HG02798 (cell line): ENCODE measurements around the gene EFCAB9.

Experiments used
- ATAC-seq: cut with Tn5 transposase; IDR thresholded peaks from one replicate; pipeline ENCODE4 v1.9.1; 2021; ENCODE audit warnings: mild to moderate bottlenecking; ENCODE audit not compliant: unreplicated experiment, poor library complexity

Gene EFCAB9

DNA sequence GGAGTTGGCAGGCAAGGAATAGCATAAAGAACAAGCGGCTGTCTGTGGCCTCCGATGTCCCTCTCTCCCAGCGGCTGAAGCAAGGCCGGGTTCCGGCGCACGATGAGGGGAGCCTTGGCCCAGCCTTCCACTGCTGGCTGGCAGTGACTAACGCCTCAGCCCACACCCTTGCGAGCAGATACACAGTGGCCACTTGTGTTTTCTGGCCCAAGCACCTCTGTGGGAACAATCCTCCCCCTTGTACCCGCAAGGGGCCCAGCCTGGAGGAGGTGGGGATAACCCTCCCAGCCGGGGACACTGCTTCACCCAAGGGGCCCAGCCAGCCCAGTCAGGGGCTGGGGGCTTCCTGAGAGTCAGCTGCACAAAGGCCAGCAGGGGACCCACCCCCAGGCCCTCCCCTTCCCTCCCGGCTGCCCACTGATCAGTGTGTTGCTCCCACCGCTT lies 29.2 kb upstream of the EFCAB9 start:
- no peak for ATAC-seq

DNA sequence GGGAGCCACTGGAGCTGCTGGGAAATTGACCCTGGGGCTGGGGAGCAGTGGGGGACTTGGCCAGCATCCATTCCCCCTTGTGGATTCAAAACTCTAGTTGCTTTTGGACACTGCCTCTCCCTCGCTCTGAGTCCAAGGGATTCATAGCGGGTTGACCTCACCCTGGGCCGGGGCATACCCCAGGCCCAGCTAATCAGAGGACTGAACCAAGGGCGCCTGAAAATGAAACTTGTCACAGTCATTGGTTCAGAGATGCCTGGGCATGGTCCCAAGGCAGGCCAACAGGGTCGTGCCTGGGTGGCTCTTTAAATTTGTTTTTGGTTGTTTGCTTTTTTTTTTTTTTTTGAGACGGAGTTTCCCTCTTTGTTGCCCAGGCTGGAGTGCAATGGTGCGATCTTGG lies 28.5 kb upstream of the EFCAB9 start:
- ATAC-seq = peak; percentile 65

DNA sequence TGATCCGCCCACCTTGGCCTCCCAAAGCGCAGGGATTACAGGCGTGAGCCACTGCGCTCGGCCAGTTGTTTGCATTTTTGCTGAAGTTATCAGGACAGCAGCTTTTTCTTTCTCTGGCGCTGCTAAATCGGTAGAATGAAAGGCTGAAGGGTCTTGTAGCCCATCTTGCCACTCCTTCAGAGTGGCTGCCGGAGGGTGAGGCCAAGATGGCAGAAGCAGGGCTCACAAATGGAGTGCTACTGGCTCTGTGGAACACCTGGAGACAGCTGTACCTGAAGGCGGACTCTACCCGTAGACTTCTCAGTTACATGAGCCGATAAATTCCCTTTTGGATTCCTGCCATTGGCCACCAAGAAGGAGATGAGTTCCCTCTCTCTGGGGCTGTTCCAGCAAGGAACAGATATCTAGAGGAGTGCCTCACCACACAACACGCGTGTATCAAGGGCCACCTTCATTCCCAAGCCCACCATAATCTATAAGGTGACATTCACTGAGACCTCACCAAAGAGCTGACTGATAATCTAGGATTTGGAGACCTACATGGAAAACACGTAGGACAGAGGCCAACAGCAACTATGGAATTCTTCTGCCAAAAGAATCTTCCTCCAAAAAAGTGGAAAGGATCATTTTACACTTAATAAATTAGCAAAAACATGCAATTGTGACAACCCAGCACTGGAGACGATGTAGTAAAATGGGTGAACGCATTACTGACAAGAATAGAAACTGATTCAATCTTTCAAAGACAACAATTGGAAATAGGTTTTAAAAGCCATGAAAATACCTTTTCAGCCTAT lies 27.7 kb upstream of the EFCAB9 start:
- no peak for ATAC-seq

GRCh38 chr5:172167895-172168294 lies 26.1 kb upstream of the EFCAB9 start:
- ATAC-seq = no peak

- no peak for ATAC-seq
Measured at GRCh38 chr5:172168311-172168710, 25.7 kb upstream of the EFCAB9 start.

DNA sequence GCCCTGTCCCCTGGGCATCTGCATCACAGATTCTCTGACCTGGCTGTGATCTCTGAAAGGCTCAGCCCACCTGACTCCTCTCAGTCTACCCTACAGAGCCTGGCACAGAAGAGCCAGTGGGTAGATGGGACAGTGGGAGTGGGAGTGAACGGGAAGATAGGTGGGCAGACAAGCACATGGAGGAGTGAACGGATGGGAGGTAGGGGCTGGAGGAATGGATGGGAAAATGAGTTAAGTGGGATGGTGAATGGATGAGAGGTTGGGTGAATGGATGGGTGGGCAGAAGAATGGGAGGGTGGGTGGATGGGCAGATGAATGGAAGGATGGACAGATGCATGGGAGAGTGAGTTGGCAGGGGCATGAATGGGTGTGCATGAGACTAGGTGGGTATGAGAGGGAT lies 24.8 kb upstream of the EFCAB9 start:
- ATAC-seq = no peak

DNA sequence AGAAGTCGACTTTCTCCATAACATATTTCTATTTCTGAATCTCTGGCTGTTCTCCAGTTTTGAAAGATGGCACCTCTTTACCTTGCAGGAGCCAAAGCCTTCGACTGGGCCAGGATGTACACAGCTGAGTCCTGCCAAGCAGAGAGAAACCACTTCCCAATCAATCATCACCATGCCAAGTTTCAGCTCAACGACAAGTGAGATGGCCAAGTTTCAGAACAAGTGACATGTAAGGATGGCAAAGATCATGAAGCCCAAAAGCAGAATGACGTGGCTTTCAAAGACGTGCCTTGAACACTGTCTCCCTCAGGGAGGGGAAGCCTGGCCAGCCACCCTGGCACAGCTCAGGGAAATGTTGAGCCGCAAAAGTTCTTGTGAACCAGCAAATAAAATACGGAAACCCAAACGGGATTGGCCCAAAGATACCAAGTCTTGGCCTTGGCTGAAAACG lies 23.7 kb upstream of the EFCAB9 start:
- no peak for ATAC-seq

DNA sequence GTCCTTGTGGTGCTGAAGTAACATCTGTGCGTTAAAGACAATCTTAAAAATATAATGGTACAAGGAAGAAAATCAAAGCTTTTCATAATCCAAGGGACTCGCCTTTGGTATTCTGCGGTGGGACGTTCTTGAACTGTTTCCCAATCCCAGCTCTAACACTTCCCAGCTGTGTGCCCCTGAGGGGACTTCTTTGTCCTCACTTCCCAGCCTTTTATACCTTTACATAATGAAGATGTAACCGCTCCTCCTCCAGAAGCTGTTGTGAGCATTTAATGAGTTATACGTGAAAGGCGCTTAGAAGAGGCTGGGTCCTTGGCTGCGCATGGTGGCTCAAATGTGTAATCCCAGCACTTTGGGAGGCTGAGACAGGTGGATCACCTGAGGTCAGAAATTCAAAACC lies 22.9 kb upstream of the EFCAB9 start:
- ATAC-seq = no peak

- no peak for ATAC-seq
Measured at GRCh38 chr5:172172912-172173563, 20.9 kb upstream of the EFCAB9 start.

DNA sequence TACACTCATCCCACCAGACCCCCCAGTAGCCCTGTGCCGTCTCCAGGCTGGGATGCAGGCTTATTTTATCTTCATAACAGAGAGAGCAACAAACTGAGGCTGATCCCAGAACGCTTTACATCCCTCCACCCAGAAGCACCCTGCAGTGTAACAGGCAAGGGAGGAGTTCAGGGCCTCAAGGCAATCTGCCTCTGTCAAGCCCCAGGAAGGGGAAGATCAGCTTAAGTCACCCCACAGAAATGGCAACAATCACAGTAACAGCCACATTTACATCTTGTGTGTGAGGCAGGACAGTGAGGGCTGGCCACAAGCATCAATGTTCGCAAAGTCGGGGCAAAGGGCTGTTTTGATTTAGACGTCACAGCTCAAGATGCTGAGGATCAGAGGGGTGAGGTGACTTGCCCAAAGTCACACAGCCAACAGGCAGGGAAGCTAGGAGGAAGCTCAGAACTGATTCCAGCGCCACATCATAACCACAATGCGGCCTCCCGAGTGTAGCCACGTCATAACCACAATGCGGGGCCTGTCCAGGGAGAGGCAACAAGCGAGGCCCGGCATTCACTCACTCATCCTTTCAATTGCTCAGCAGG lies 20.3 kb upstream of the EFCAB9 start:
- no peak for ATAC-seq

DNA sequence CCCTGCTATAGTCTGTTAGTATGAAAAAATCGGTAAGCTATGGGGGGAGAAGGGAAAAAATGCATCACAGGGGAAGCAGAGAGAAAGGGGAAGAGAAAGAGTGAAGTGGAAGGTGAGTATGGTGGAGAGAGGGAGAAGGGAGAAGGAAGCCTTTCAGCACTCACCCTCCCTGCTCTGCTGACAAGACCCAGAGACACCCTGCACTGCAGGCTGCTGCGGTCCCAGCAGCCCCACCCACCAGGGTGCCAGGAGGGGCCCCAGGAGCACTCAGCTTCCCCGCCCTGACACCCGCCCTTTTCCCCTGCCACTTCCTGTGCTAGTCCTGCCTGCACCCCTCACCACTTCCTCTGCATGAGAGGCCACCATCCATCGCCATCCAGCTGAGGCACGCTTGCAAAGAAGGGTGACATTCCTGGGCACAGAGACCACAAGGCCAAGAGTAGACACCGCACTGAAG lies 18.7 kb upstream of the EFCAB9 start:
- ATAC-seq = peak; percentile 65

DNA sequence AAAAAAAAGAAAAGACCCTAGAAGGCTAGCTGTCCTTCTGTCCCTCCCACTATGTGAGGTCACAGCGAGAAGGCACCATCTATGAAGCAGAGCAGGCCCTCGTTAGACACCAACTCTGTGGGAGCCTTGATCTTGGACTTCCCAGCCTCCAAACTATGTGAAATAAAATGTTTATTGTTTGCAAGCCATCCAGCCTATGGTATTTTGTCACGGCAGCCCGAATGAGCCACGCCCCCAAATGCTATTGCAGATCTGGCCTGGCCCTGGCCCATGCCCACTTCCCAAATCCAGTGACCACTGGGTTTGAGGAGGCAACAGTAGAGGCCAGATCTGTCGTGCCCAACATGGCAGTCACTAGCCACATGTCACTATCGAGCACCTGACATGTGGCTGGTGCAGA lies 16.8 kb upstream of the EFCAB9 start:
- ATAC-seq = no peak

DNA sequence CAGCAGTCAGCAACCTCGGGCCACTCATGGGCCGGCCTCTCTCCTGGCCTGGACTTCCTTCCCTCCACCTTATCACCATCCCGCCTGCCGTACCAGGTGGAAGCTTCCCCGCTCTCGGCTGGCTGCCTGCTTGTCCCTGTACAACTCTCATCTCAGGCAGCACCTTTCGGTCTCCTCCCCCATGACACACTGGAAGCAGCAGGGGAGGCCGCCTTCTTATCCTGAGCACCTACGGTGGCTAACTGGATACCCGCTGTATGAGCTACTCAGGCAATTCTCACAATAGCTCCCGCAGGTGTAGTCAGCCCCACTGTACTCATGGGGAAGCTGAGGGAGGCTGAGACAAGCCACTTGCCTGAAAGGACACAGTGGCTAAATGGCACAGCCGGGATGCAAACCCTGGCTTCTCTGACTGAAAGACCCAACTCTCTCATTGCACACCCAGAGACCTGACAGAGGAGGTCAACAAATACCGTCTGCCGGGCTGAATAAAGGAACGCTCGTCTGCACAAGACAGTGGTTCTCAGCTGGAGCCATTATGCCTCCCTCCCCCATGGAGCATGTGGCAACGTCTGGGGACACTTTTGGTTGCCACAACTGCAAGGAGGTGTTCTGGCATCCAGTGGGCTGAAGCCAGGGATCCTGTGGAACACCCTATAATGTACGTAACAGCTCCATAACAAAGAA lies 15.5 kb upstream of the EFCAB9 start:
- ATAC-seq = no peak

- ATAC-seq = peak; percentile 36
Measured at GRCh38 chr5:172178991-172179989, 14.7 kb upstream of the EFCAB9 start.

- ATAC-seq = no peak
Measured at GRCh38 chr5:172180936-172181335, 13.0 kb upstream of the EFCAB9 start.

GRCh38 chr5:172182291-172182690 lies 11.7 kb upstream of the EFCAB9 start:
- ATAC-seq = no peak

DNA sequence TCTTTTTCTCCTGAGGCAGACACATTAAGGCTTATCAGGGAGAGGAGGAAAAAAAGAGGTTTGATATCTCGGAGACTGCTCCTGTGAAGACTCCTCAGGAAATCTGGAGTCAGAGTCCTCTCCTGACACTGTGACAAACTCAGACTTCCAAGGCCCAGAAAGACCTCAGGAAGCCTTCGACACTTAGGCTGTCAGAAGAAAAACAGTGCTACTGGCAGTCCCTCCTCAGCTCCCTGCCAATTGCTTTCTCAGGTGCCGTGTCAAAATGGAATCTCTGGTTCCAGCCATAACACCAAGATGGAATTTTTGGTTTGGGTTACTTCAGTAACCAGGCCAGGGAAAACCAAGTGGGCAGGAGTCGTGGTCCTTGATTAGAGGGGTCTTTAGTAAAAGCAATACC lies 10.1 kb upstream of the EFCAB9 start:
- ATAC-seq = no peak

DNA sequence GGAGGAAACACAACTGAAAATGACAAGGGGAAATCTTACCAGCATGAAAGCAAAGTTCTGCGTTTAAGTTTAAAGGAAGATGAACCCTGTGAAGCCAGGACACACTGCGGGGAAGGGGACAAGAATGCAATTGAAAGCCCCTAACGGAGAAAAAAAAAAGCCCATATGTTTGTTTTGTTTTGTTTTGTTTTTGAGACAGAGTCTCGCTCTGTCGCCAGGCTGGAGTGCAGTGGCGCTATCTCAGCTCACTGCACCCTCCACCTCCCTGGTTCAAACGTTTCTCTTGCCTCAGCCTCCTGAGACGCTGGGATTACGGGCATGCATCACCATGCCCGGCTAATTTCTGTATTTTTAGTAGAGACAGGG lies 8.9 kb upstream of the EFCAB9 start:
- no peak for ATAC-seq

- ATAC-seq = no peak
Measured at GRCh38 chr5:172186114-172186695, 7.8 kb upstream of the EFCAB9 start.
